Activated naive CD8-positive, alpha-beta T cell (primary cell): ENCODE results near the gene MSX2.
"Not testable (repeated sequence)": the region's sequence is repeated elsewhere in the genome, so short reads cannot be mapped to it uniquely, and the experiment has no call there.

Experiments used
- H3K27ac Mint-ChIP-seq: one replicate; pipeline ENCODE4 v1.8.0; 2021; ENCODE audit warnings: mixed read lengths
- H3K27me3 Mint-ChIP-seq: one replicate; pipeline ENCODE4 v1.8.0; 2021; ENCODE audit warnings: mixed read lengths
- H3K36me3 Mint-ChIP-seq: one replicate; pipeline ENCODE4 v1.8.0; 2021; ENCODE audit warnings: mixed read lengths
- H3K4me1 Mint-ChIP-seq: one replicate; pipeline ENCODE4 v1.8.0; 2021; ENCODE audit warnings: low read depth, mixed read lengths
- H3K4me3 Mint-ChIP-seq: one replicate; pipeline ENCODE4 v1.8.0; 2021; ENCODE audit warnings: mild to moderate bottlenecking, mixed read lengths
- H3K9me3 Mint-ChIP-seq: one replicate; pipeline ENCODE4 v1.8.0; 2021; ENCODE audit warnings: low read depth, mixed read lengths

The MSX2 gene

DNA sequence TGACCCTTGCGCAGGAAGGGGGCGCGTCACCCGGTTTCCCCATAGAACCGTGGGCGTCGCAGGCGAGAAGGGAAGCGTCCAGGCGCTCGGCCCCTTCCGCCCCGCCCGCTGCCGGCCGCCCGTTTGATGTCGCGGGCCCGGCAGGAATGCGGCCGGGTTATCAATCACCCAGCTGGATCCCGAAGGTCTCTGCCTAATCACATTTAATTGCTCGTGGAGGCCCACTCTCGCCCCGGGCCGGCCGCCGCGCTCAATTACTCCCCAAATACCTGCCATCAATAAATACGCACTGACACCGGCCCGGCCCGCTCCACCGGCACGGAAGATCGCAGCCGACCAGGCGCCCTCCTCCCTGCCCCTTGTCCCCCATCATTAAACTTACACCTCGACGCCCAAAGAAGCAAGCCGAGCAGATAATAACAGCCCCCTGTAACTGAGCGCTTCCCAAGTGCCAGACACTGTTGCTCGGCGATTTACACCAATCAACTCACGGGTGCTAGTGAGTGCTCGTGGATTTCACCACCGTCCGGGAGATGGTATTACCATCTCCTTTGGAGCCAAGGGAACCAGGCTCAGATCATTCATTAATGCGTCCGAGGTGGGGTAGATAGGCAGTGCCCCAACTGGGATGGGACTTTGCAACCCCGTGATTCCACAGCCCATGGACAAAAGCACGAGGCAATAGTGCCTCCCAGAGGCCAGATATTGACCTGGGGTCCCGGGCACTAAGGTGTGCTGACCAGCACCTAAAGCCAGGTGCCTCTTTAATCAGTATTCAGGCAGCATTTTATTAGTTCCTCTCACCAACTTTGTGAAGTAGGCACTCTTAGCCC lies 11.3 kb downstream of the MSX2 start:
- H3K4me1 Mint-ChIP-seq = peaks cover 3% of the 10 kb centered on the region
- no peaks in the 10 kb centered on the region for H3K36me3 Mint-ChIP-seq
- H3K4me3 Mint-ChIP-seq = no peak overlapping the region
- H3K27ac Mint-ChIP-seq = no peak overlapping the region
- no peaks in the 10 kb centered on the region for H3K9me3 Mint-ChIP-seq
- peaks cover 41% of the 10 kb centered on the region for H3K27me3 Mint-ChIP-seq

DNA sequence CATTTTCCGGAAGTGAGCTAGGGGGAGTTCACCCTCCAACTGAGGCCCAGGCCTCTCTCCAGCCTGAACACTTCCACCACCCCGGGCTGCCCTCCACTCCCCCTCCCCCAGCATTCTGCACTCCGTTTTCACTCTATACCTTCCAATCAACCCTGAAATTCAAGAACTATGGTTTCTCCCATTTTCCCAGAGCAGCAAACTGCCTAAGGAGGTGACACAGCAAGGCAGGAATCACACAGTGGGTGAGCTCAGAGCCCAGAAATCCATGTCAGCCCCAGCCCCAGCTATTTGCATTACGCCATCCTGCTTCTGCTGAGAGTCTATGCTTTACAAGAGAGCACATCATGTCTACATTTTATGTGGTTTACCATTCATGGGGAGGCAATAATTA lies 11.9 kb downstream of the MSX2 start:
- Mint-ChIP-seq H3K27ac (no peak overlapping the region), H3K27me3 (peaks cover 35% of the 10 kb centered on the region), H3K4me3 (no peak overlapping the region), H3K9me3 (no peaks in the 10 kb centered on the region), H3K36me3 (no peaks in the 10 kb centered on the region), H3K4me1 (peaks cover 3% of the 10 kb centered on the region)

DNA sequence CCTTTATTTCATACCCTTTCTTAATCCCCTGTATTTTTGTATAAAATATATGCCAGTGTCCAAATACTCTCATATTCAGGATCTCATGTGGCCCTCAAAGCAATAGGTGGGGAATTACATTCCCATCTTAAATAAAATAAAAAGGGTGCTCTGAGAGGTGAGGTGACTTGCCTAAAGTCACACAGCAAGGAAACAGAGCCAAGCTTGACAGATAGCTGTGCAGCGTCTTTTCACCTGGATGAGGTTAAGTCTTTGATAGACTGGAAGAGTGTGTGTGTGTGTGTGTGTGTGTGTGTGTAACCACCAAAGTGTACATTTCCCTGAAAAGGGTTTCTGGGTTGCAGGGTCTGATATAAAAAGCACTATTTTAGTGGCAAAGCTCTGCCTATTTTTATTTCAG lies 12.4 kb downstream of the MSX2 start:
- no peaks in the 10 kb centered on the region for H3K36me3 Mint-ChIP-seq
- H3K27me3 Mint-ChIP-seq = peaks cover 31% of the 10 kb centered on the region
- H3K27ac Mint-ChIP-seq = no peak overlapping the region
- H3K4me1 Mint-ChIP-seq = peaks cover 3% of the 10 kb centered on the region
- H3K9me3 Mint-ChIP-seq = no peaks in the 10 kb centered on the region
- H3K4me3 Mint-ChIP-seq = no peak overlapping the region

DNA sequence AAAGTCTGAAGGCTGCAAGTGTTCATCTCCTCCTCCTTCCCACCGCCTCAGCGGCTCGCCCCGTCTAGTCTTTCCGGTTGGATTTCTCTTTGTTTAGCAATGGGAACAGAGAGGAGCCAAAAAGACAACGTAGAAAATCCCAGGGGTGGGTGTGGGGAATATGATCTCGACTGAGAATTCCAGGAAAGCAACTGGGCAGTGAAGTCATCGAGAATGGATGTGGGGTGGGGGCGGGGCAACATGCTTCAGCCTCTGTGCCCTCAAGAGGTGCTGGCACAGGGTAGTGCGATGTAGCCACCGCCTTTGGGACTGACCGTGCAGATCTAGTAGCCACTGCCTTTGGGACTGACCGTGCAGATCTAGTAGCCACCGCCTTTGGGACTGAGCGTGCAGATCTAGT lies 12.9 kb downstream of the MSX2 start:
- no peaks in the 10 kb centered on the region for H3K9me3 Mint-ChIP-seq
- H3K36me3 Mint-ChIP-seq = no peaks in the 10 kb centered on the region
- H3K4me1 Mint-ChIP-seq = peaks cover 3% of the 10 kb centered on the region
- no peak overlapping the region for H3K4me3 Mint-ChIP-seq
- H3K27ac Mint-ChIP-seq = no peak overlapping the region
- peaks cover 31% of the 10 kb centered on the region for H3K27me3 Mint-ChIP-seq

DNA sequence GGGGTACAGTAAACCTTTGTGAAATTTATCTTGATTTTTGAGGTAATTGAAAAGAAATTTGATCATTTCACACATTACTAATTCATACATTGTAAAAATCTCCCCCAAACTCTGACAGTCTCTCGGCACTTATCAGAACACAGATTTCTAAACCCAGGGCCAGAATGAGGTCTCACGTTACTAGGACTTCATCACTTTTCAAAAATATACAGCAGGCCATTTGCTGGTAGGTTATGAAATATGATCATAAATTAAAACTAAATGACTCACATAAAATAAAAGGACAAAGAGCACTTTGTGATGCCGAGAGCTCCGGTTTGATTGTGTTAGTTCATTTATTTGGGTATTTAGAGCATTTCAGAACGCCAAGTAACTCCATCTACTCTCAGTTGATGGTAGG lies 17.0 kb downstream of the MSX2 start:
- H3K4me1 Mint-ChIP-seq = no peaks in the 10 kb centered on the region
- H3K9me3 Mint-ChIP-seq = no peaks in the 10 kb centered on the region
- H3K36me3 Mint-ChIP-seq = no peaks in the 10 kb centered on the region
- no peak overlapping the region for H3K27ac Mint-ChIP-seq
- H3K4me3 Mint-ChIP-seq = no peak overlapping the region
- peaks cover 21% of the 10 kb centered on the region for H3K27me3 Mint-ChIP-seq

DNA sequence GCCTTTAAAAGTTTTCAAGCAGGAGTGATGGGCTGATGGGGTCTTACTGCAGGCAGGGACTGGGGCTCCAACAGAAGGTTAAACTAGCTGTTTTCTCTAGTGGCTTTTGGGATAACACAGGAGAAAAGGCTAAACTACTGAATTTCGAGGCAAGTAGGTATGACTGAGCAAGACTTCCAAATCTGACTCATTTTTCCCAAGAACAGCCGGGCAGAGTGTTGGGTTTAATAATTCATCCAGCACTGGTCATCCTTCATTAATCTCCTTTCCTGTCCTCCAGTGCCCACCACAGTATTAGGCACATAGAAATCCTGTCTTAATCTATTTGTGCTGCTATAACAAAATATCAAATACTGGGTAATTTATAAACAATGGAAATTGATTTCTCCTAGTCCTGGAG lies 20.5 kb downstream of the MSX2 start:
- Mint-ChIP-seq H3K27ac (no peak overlapping the region), H3K9me3 (no peaks in the 10 kb centered on the region), H3K27me3 (peaks cover 31% of the 10 kb centered on the region), H3K4me1 (no peaks in the 10 kb centered on the region), H3K4me3 (no peak overlapping the region), H3K36me3 (no peaks in the 10 kb centered on the region)

DNA sequence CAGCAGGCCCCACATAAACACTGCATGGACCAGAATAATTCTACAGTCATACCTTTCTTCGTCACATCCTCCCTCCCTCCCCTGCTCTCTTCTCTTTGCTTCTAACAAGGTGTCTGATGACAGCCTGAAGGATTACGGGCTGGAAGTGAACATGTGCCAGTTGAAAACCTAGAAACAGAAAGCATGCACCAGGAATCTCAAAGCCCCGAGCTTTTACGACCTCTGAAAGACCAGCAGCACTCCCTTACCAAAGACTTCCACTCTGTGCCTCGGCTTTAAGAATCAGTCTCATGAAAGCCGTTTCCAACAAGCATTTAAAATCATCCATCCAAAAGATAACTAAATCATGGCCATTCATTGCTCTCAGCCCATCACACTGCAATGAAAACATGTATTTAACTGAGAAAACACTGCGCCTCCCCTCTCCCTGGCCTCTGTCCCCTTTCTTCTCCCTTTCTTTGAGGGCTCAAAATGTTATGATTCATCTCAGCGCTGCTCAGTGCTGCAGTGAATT lies 21.3 kb downstream of the MSX2 start:
- Mint-ChIP-seq H3K4me3 (no peak overlapping the region), H3K27ac (no peak overlapping the region), H3K4me1 (no peaks in the 10 kb centered on the region), H3K9me3 (no peaks in the 10 kb centered on the region), H3K36me3 (no peaks in the 10 kb centered on the region), H3K27me3 (peaks cover 29% of the 10 kb centered on the region)

DNA sequence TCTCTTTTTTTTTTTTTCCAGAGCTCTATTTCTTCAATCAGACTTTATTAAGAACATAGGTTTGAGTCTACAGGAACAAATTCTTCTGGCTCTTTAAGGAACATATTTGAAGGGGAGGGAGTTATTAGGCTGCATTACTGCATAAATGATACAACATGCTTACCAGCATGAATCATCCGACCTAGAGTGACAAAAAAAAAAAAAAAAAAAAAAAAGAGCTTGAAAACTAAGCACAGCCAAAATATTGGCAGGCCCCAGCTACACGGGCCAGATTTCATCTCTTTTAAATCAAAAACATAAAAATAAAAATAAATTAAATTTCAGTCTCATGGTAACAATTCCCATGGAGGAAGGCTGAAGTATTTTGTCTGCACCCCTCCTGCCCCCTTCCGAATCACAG lies 26.3 kb downstream of the MSX2 start:
- no peaks in the 10 kb centered on the region for H3K4me1 Mint-ChIP-seq
- H3K4me3 Mint-ChIP-seq = no peak overlapping the region
- H3K9me3 Mint-ChIP-seq = no peaks in the 10 kb centered on the region
- H3K27ac Mint-ChIP-seq = no peak overlapping the region
- H3K27me3 Mint-ChIP-seq = peaks cover 41% of the 10 kb centered on the region
- no peaks in the 10 kb centered on the region for H3K36me3 Mint-ChIP-seq

DNA sequence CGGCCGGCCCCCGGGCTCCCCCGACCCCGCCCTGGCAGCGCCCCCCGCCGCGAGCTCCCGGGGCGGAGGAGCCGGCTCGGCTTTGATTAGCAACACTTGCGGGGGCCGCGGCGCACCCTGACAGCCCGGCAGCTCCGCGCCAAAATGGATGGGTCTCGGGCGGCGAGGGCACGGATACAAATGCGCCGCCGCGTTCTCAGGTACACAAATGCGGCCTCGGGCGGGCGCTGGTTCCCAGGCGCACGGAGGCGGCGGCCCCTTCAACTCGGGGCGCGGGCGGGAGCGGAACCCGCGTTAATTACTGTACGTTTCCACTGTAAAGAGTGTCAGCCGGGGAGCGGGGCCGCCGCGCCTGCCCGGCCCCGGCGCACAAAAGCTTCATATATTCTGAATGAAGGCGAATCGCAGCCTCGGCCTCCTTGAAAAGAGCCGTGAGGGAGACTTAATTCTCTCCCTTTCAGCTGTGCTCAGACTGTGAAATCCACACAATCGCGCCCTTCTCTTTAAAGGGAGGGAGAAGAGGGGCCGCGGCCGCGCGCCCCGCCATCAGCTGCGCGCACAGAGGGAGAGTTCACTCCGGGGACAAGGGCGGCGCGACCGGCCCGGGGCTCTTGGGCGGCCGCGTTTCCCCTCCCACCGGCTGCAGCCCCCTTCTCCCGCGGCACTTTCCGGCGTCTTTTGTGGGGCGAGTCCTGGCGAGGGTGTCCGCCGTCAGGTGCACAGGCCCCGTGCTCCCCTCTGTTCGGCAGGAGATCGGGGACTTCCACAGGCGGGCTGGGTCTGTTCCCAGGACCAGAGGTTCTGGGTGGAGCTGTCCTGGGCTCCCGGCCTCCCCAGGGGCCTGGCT lies 27.0 kb downstream of the MSX2 start:
- Mint-ChIP-seq H3K4me3 (no peak overlapping the region), H3K4me1 (no peaks in the 10 kb centered on the region), H3K27me3 (peaks cover 34% of the 10 kb centered on the region), H3K9me3 (no peaks in the 10 kb centered on the region), H3K36me3 (no peaks in the 10 kb centered on the region), H3K27ac (no peak overlapping the region)

DNA sequence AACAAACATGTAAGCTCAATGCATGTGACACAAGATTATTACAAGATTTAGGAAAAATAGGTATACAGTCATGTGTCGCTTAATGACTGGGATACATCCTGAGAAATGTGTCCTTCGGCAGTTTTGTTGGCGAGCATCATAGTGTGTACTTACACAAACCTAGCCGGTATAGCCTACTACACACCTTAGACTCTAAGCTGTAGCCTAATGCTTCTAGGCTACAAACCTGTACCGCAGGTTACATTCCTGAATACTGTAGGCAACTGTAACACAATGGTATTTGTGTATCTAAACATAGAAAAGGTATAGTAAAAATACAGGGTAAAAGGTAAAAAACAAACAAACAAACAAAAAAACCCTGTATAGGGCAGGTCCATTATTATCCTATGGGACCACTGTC lies 27.7 kb downstream of the MSX2 start:
- peaks cover 31% of the 10 kb centered on the region for H3K27me3 Mint-ChIP-seq
- H3K9me3 Mint-ChIP-seq = no peaks in the 10 kb centered on the region
- no peaks in the 10 kb centered on the region for H3K36me3 Mint-ChIP-seq
- no peaks in the 10 kb centered on the region for H3K4me1 Mint-ChIP-seq
- H3K4me3 Mint-ChIP-seq = no peak overlapping the region
- H3K27ac Mint-ChIP-seq = no peak overlapping the region

DNA sequence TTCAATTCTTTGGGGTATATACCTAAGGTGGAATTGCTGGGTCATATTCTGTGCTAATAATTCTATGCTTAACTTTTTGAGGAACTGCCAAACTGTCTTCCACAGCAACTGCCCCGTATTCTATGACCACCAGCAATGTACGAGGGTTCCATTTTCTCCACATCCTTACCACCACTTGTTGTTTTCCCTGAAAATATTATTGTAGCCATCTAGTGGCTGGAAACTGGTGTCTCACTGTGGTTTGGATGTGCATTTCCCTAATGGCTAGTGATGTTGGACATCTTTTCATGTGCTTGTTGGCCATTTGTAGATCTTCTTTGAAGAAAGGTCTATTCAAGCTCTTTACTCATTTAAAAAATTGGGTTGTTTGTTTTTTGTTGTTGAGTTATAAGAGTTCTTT lies 30.7 kb downstream of the MSX2 start:
- Mint-ChIP-seq H3K27ac (no peak overlapping the region), H3K36me3 (no peaks in the 10 kb centered on the region), H3K27me3 (peaks cover 14% of the 10 kb centered on the region), H3K4me1 (no peaks in the 10 kb centered on the region), H3K4me3 (no peak overlapping the region), H3K9me3 (no peaks in the 10 kb centered on the region)

DNA sequence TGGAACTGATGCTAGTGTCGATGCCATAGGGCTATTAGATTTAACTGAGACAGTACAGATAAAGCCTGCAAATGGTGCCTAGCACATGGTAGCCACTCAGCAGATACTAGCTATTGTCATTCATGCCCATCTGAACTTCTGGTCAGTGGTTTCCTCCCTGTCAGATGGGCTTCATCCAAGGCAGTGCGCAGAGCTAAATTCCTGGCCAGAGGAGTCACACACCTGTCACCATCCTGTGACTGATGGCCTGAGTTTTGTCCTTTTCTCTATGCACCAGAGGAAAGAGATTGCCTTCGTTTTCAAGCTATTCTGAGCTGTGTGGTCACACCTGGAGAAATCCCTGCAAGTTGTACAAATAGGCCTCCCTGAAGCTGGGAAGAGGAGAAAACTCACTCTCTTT lies 34.7 kb downstream of the MSX2 start:
- H3K9me3 Mint-ChIP-seq = no peaks in the 10 kb centered on the region
- H3K27me3 Mint-ChIP-seq = peaks cover 3% of the 10 kb centered on the region
- no peaks in the 10 kb centered on the region for H3K36me3 Mint-ChIP-seq

DNA sequence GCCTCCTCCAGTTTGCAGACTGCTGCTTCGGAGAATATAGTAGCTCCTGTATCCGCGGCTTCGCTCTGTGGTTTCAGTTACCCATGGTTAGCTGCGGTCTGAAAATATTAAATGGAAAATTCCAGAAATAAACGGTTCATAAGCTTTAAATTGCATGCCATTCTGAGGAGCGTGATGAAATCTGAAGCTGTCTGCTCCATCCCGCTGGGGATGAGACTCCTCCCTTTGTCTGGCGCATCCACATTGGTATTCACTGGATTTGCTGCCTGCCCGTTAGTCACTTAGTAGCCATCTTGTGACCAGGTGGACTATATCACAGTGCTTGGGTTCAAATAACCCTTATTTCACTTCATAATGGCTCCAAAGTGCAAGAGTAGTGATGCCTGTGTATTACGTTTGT lies 36.3 kb downstream of the MSX2 start:
- Mint-ChIP-seq H3K9me3 (no peaks in the 10 kb centered on the region), H3K4me1 (no peaks in the 10 kb centered on the region), H3K36me3 (no peaks in the 10 kb centered on the region), H3K27ac (no peak overlapping the region), H3K4me3 (no peak overlapping the region), H3K27me3 (no peaks in the 10 kb centered on the region)

More for the DNA sequence above, 34.7 kb downstream of the MSX2 start:
- H3K4me3 Mint-ChIP-seq = no peak overlapping the region
- no peaks in the 10 kb centered on the region for H3K4me1 Mint-ChIP-seq
- no peak overlapping the region for H3K27ac Mint-ChIP-seq

DNA sequence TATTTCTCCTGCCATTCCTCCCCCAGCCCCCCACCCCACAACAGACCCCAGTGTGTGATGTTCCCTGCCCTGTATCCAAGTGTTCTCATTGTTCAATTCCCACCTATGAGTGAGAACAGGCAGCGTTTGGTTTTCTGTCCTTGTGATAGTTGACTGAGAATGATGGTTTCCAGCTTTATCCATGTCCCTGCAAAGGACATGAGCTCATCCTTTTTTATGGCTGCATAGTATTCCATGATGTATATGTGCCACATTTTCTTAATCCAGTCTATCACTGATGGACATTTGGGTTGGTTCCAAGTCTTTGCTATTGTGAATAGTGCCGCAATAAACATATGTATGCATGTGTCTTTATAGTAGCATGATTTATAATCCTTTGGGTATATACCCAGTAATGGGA lies 37.0 kb downstream of the MSX2 start:
- not testable (repeated sequence) for H3K36me3 Mint-ChIP-seq, H3K4me1 Mint-ChIP-seq, H3K27ac Mint-ChIP-seq, H3K27me3 Mint-ChIP-seq, H3K4me3 Mint-ChIP-seq, H3K9me3 Mint-ChIP-seq

DNA sequence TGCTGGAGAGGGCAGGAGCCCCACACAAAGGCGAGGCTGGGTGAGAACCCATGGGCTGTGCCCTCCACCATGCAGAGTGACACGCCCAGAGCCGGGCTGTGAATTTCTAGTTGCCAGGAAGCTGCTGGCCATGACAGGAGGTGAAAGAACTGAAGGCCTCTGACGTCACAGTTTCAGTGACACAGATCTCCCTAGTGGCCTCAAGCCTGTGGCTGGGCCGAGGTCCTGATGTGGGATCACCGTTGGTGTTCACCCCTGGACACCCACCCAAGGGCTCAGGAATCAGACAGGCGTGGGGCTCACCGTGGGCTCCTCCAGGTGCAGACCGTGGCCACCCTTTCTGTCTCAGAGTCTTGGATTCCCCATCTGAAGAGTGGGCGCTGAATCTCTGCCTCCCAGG lies 39.9 kb downstream of the MSX2 start:
- Mint-ChIP-seq H3K27ac (no peak overlapping the region), H3K36me3 (no peaks in the 10 kb centered on the region), H3K9me3 (no peaks in the 10 kb centered on the region), H3K27me3 (peaks cover 5% of the 10 kb centered on the region), H3K4me3 (no peak overlapping the region), H3K4me1 (no peaks in the 10 kb centered on the region)
